ENCODE measurements around the gene CFAP298. TPM values are rescaled to one million over a fixed set of nuclear protein-coding genes. Genes with fewer than 3 reads are reported as not detected.

The CFAP298 gene
- total RNA-seq, 1 donor from 2014 or later: 22.1 TPM

DNA sequence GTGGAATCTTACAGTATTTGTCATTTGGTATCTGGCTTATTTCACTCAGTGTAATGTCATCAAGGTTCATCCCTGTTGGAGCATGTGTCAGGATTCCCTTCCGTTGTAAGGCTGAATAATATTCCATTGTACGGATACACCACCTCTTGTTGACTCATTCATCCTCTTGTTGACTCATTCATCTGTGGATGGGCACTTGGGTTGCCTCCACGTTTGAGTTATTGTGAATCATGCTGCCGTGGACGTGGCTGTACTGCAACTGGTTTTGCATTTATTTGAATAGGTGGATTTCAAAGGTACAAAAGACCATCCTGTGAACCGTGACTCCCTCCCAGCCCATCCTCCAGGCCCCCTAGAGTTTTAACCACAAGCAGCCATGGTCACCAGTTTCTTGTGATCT lies 15.0 kb downstream of the CFAP298 start:
- Histone ChIP-seq H3K36me3 (peaks cover 0 to 6% of the 10 kb centered on the region in 2 donors), H3K4me3 (no peak overlapping the region), H3K4me1 (no peaks in the 10 kb centered on the region), H3K27me3 (no peaks in the 10 kb centered on the region), H3K27ac (no peak overlapping the region), H3K9me3 (no peaks in the 10 kb centered on the region)
- peak in 1 of 2 donors; percentile 31 for TF ChIP-seq POLR2AphosphoS5 (IDR thresholded peaks at IDR 0.05; ENCODE audit: insufficient read depth in 1 of 2, low read depth in 1 of 2)
- TF ChIP-seq, protein P1, sequence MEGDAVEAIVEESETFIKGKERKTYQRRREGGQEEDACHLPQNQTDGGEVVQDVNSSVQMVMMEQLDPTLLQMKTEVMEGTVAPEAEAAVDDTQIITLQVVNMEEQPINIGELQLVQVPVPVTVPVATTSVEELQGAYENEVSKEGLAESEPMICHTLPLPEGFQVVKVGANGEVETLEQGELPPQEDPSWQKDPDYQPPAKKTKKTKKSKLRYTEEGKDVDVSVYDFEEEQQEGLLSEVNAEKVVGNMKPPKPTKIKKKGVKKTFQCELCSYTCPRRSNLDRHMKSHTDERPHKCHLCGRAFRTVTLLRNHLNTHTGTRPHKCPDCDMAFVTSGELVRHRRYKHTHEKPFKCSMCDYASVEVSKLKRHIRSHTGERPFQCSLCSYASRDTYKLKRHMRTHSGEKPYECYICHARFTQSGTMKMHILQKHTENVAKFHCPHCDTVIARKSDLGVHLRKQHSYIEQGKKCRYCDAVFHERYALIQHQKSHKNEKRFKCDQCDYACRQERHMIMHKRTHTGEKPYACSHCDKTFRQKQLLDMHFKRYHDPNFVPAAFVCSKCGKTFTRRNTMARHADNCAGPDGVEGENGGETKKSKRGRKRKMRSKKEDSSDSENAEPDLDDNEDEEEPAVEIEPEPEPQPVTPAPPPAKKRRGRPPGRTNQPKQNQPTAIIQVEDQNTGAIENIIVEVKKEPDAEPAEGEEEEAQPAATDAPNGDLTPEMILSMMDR (IDR thresholded peaks at IDR 0.05): no peak
- no peak for TF ChIP-seq POLR2A (IDR thresholded peaks at IDR 0.05)
- intact Hi-C loops (cut with DNase I): loop anchor here (10.0 kb wide), 1 partner anchor 722 kb away; the partner anchor contains the start of gene HUNK
- DNase-seq (ENCODE audit: extremely low spot score in 2 of 2): no peak

DNA sequence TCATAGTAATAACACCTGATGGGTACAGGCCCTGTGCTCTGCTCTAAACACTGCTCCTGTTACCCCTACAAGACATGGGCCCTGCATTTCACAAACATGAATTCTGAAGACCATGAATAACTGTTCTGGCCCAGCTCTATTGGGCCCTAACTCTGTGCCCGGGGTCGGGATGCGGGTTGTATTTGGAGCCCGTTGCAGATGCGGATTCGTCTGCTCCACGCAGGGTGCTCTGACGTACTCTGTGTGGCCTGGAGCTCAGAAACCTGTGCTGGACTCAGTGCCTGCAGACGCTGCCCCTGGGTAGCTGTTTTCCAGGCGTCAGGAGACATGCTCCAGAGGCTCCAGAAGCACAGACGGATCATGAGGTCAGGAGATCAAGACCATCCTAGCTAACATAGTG lies 16.7 kb downstream of the CFAP298 start:
- H3K27me3 ChIP-seq: no peaks in the 10 kb centered on the region
- no peaks in the 10 kb centered on the region for H3K9me3 ChIP-seq
- H3K4me3 ChIP-seq: no peak overlapping the region
- TF ChIP-seq POLR2AphosphoS5 (IDR thresholded peaks at IDR 0.05; ENCODE audit: insufficient read depth in 1 of 2, low read depth in 1 of 2): no peak
- TF ChIP-seq POLR2A (IDR thresholded peaks at IDR 0.05): no peak
- TF ChIP-seq, protein P1 (IDR thresholded peaks at IDR 0.05): no peak
- no peaks in the 10 kb centered on the region for H3K36me3 ChIP-seq
- intact Hi-C loops (cut with DNase I): loop anchor here (10.0 kb wide), 1 partner anchor 721 kb away; the partner anchor contains the start of gene HUNK
- no peak overlapping the region for H3K27ac ChIP-seq
- DNase-seq (ENCODE audit: extremely low spot score in 2 of 2): no peak
- H3K4me1 ChIP-seq: no peaks in the 10 kb centered on the region

DNA sequence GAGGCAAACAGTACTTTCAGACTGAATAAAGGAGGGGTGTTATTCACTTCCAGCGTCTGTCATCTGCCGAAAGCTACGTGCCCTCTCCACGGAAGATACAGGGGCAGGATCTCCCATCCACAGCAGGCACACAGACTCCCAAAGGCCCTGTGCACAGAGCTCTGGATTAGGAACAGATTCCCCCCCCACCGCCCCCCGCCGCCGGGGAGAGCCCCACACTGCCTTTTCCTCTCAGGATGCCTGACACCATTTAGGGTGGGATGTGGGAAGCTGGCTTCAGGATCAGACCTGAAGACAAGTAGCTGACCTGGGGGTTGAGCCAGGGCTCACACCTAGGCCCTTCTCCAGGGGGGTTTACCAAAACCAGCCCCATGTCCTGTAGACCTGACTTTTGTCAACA lies 18.5 kb downstream of the CFAP298 start:
- H3K27me3 ChIP-seq: no peaks in the 10 kb centered on the region
- TF ChIP-seq, protein P1 (IDR thresholded peaks at IDR 0.05): no peak
- TF ChIP-seq POLR2AphosphoS5 (IDR thresholded peaks at IDR 0.05; ENCODE audit: insufficient read depth in 1 of 2, low read depth in 1 of 2) (no peak), POLR2A (IDR thresholded peaks at IDR 0.05) (no peak)
- DNase-seq (ENCODE audit: extremely low spot score in 2 of 2): no peak
- H3K9me3 ChIP-seq: no peaks in the 10 kb centered on the region
- H3K4me1 ChIP-seq: no peaks in the 10 kb centered on the region
- no peaks in the 10 kb centered on the region for H3K36me3 ChIP-seq
- no peak overlapping the region for H3K4me3 ChIP-seq
- intact Hi-C loops (cut with DNase I): loop anchor here (10.0 kb wide), 1 partner anchor 719 kb away; the partner anchor contains the start of gene HUNK
- no peak overlapping the region for H3K27ac ChIP-seq

DNA sequence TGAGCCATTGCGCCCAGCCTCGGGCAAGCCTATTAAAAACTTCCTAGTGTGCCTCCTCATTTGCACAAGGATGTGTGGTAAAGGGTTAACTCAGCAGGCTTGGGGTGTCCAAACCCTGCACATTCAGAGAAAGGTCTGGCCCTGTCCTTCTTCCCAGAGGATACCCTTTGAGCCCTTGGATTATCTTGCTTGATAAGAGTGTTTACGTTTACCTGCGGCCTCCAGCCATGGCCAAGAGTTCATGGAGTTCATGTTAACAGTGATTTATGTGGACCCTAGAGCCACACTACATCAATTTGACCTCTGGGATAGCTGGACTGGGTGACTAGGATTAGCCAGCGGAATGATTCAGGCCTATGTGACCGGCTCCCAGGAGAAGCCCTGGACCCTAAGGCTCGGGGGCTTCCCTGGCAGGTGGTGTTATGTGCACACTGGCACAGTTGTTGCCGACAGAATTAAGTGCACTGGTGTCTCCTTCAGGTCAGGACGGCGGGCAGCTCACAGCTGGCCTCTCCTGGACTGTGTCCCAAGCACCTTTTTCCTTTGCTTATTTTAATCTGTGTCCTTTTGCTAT lies 19.2 kb downstream of the CFAP298 start:
- no peaks in the 10 kb centered on the region for H3K36me3 ChIP-seq
- H3K4me3 ChIP-seq: no peak overlapping the region
- intact Hi-C loops (cut with DNase I): loop anchor here (10.0 kb wide), 1 partner anchor 718 kb away; the partner anchor contains the start of gene HUNK
- H3K27ac ChIP-seq: no peak overlapping the region
- no peak for TF ChIP-seq POLR2AphosphoS5 (IDR thresholded peaks at IDR 0.05; ENCODE audit: insufficient read depth in 1 of 2, low read depth in 1 of 2)
- TF ChIP-seq, protein P1 (IDR thresholded peaks at IDR 0.05): no peak
- TF ChIP-seq POLR2A (IDR thresholded peaks at IDR 0.05): no peak
- H3K9me3 ChIP-seq: no peaks in the 10 kb centered on the region
- no peak for DNase-seq (ENCODE audit: extremely low spot score in 2 of 2)
- H3K27me3 ChIP-seq: no peaks in the 10 kb centered on the region
- H3K4me1 ChIP-seq: no peaks in the 10 kb centered on the region

DNA sequence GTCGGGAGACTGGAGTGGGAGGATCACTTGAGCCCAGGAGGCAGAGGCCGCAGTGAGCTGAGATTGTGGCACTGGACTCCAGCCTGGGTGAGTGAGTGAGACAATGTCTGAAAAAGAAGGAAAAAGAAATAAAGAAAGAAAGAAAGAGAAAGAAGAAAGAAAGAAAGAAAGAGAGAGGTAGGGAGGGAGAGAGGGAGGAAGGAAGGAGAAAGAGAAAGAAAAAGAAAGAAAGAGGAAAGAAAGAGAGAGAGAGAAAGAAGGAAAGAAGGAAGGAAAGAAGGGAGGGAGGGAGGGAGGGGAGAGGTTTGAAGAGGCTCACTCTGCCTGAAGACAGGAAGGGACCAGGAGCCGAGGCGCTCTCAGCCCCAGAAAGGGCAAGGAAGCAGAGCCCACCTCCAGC lies 22.0 kb downstream of the CFAP298 start:
- no peak overlapping the region for H3K27ac ChIP-seq
- intact Hi-C loops (cut with DNase I): loop anchor here (10.0 kb wide), 1 partner anchor 715 kb away; the partner anchor contains the start of gene HUNK
- DNase-seq (ENCODE audit: extremely low spot score in 2 of 2): no peak
- H3K9me3 ChIP-seq: no peaks in the 10 kb centered on the region
- TF ChIP-seq POLR2A (IDR thresholded peaks at IDR 0.05) (no peak), POLR2AphosphoS5 (IDR thresholded peaks at IDR 0.05; ENCODE audit: insufficient read depth in 1 of 2, low read depth in 1 of 2) (no peak)
- H3K4me1 ChIP-seq: no peaks in the 10 kb centered on the region
- H3K27me3 ChIP-seq: no peaks in the 10 kb centered on the region
- no peak overlapping the region for H3K4me3 ChIP-seq
- no peaks in the 10 kb centered on the region for H3K36me3 ChIP-seq
